H7 (cell line): ENCODE measurements around the gene PHF21A. TPM values are rescaled to one million over a fixed set of nuclear protein-coding genes. Genes with fewer than 3 reads are reported as not detected.

Experiments used
- DNase-seq: peaks from one replicate; pipeline ENCODE4 v3.0.0; 2012
- H3K27me3 ChIP-seq: 2 replicates; pipeline ENCODE4 v1.6.0; 2011; ENCODE audit warnings: mild to moderate bottlenecking, low read length; ENCODE audit not compliant: control insufficient read depth, insufficient read depth
- H3K36me3 ChIP-seq: replicated peaks from 2 replicates; pipeline ENCODE4 v1.5.1; 2011; ENCODE audit warnings: low read length; ENCODE audit not compliant: control insufficient read depth, insufficient read depth
- H3K4me3 ChIP-seq: 2 replicates; pipeline ENCODE4 v1.5.1; 2011; ENCODE audit warnings: low read depth, mild to moderate bottlenecking, control low read depth, low read length, moderate library complexity; ENCODE audit not compliant: insufficient read depth
- total RNA-seq: library from RNA; depleted of rRNA; stranded (reverse); fragments of >200 nt; shearing (Covaris generic); gene quantifications from 2 replicates; pipeline ENCODE4 v1.2.3, GENCODE V29; 2014; rRNA removed

The PHF21A gene
- 10.1 and 17.6 TPM in 2 replicates for total RNA-seq

DNA sequence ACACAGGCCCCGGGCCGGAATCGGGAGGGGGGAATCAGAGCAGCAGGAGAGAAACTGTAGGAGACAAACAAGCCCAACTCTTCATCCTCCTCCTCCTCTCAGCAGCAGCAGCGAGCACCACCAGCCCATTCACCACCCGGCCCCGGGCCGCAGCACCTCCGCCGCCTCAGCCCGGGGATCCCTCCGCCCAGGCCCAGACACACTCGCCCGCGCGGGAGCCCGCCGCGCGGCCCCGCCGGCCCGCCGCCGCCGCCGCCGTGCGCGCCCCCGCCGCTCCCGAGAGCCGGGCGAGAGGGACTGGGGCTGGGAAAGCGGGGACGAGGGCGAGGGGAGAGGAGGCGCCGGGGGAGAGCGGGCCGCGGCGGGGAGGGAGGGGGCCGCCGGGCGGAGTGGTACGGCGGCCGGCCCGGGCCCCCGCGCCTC lies at the start of gene PHF21A:
Gene PHF21A, minus strand, starts transcription at position 154 of the 423 bp plus-strand sequence. CDS start 37,235 bp downstream, outside the sequence.
- Histone ChIP-seq H3K4me3 (peak within 1 kb of the TSS; percentile 64), H3K27me3 (no peaks in the 10 kb centered on the region), H3K36me3 (no peaks in the 10 kb centered on the region)
- DNase-seq = peak; percentile 93

- no peak for DNase-seq
- Histone ChIP-seq H3K27me3 (no peaks in the 10 kb centered on the region), H3K36me3 (no peaks in the 10 kb centered on the region), H3K4me3 (no peak overlapping the region)
These were observed 49.5 kb upstream of the PHF21A start for GRCh38 chr11:46170797-46171196.

GRCh38 chr11:46162700-46163099 lies 41.4 kb upstream of the PHF21A start:
- Histone ChIP-seq H3K27me3 (no peaks in the 10 kb centered on the region), H3K36me3 (no peaks in the 10 kb centered on the region), H3K4me3 (no peak overlapping the region)
- no peak for DNase-seq

GRCh38 chr11:46161201-46161600 lies 39.9 kb upstream of the PHF21A start:
- no peaks in the 10 kb centered on the region for H3K36me3 ChIP-seq
- H3K27me3 ChIP-seq = no peaks in the 10 kb centered on the region
- no peak for DNase-seq
- no peak overlapping the region for H3K4me3 ChIP-seq

- Histone ChIP-seq H3K27me3 (no peaks in the 10 kb centered on the region), H3K36me3 (no peaks in the 10 kb centered on the region), H3K4me3 (no peak overlapping the region)
- no peak for DNase-seq
These were observed 38.8 kb upstream of the PHF21A start for GRCh38 chr11:46160100-46160499.

DNA sequence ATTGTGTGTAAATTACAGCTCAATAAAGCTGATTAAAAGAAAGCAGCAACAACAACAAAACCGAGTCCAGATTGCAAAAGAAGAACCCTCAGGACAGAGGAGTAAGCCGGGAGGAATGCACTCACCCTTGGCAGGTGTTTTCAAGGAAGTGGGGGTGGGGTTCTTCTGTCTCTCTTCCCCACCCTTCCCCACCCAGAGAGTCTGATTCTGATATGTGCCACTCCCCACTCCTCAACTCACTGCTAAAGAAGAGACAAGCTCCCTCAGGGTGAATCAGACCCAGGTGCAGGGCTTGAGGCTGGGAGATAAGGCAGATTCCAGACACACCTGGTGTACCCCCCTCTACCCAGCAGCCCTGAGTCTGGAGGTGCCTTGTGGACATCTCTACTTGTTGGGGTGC lies 38.4 kb upstream of the PHF21A start:
- H3K27me3 ChIP-seq = no peaks in the 10 kb centered on the region
- no peaks in the 10 kb centered on the region for H3K36me3 ChIP-seq
- DNase-seq = no peak
- H3K4me3 ChIP-seq = no peak overlapping the region

DNA sequence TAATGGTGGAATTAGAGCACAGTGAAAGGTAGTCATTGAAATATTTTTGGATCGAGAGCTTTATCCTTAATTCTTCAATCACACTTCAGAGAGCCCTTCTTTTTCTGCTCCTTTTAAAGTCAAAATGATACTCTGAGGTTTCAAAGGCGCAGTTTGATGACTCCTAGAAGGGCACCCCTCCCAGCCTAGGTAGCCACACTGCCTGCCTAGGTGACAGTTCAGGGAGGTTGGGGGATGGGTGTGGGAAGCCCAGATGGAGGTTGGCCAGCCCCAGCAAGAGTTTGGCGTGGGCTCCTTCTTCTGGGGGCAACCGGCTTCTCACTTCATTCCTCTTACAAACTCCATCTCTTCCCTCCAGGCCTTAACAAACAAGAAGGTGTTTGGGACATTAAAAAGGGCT lies 28.6 kb upstream of the PHF21A start:
- Histone ChIP-seq H3K4me3 (no peak overlapping the region), H3K36me3 (no peaks in the 10 kb centered on the region), H3K27me3 (no peaks in the 10 kb centered on the region)
- DNase-seq = no peak

DNA sequence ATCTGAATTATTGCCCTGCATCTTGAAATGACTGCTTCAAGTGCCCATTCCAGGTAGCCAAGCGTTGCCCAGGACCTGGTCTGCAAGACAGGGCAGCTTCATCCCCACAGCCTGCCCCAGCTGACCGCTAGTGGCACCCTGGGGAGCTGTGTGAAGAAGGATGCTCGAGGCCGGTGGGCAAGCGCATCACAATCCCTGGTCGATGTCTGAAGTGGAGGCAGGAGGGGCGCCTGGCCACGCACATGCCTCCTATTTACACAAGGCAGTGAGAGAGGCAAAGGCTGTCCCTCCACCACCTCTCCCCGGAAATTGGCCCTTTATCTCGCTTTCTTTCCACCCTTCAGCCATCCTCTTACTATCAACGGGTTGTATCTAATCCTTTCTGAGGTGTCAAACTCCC lies 28.1 kb upstream of the PHF21A start:
- Histone ChIP-seq H3K27me3 (no peaks in the 10 kb centered on the region), H3K36me3 (no peaks in the 10 kb centered on the region), H3K4me3 (no peak overlapping the region)
- DNase-seq = no peak

GRCh38 chr11:46144741-46145140 lies 23.5 kb upstream of the PHF21A start:
- Histone ChIP-seq H3K36me3 (no peaks in the 10 kb centered on the region), H3K4me3 (no peak overlapping the region), H3K27me3 (no peaks in the 10 kb centered on the region)
- DNase-seq = no peak

DNA sequence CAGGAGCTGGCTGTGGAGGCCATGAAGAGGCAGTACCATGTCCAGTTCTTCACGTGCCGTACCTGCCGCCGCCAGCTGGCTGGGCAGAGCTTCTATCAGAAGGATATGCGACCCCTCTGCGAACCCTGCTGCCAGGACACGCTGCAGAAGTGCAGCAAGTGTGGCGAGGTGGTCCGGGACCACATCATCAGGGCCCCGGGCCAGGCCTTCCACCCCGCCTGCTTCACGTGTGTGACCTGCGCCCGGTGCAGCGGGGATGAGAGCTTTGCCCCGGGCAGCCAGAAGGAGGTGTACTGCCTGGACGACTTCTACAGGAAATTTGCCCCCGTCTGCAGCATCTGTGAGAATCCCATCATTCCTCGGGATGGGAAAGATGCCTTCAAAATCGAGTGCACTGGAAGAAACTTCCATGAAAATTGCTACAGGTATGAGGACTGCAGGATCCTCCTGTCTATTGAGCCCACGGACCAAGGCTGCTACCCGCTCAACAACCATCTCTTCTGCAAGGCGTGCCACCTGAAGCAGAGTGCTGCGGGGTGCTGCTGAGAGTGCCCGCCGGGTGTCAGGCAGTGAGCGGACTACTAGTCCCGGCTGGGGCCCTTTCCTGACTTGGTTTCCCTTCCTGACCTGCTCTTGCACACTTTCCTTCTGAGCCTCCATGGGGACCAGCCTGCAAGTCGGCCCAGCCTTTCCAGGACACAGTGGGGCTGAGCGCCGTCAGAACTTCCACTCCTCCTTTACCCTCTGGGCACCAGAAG lies 22.0 kb upstream of the PHF21A start:
- Histone ChIP-seq H3K36me3 (no peaks in the 10 kb centered on the region), H3K27me3 (no peaks in the 10 kb centered on the region), H3K4me3 (no peak overlapping the region)
- DNase-seq = peak; percentile 44

DNA sequence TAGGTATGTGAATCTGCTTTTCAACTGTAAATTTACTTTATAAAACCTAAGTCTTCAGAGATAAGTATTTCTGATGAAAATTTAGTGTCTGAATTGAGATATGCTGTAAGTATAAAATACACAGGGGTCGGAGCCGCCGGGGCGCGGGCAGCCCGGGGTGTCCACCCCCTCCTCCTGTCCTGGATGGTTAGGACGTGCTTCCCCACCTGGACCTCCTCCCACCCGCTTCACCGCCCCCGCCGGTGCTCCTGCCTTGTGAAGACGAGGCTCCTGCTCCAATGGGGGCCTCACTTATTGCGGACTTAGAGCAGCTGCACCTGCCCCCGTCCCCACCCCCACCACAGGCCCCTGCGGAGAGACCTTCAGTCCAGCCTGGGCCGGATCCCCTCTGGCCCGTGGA lies 21.3 kb upstream of the PHF21A start:
- Histone ChIP-seq H3K27me3 (no peaks in the 10 kb centered on the region), H3K4me3 (no peak overlapping the region), H3K36me3 (no peaks in the 10 kb centered on the region)
- DNase-seq = peak; percentile 40

DNA sequence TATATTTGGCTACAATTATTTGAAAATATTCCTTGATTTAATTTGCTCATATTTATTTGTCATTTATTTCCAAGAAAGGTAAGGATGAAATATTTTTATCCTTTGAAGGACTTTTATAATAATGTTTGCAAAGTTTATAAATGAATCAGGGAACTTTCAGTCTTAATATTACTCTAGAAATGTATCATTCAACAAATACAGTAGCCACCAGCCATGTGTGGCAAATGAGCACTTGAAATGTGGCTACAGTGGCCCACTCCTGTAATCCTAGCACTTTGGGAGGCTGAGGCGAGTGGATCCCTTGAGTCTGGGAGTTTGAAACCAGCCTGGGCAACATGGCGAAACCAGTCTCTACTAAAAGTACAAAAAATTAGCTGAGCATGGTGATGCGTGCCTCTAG lies 20.3 kb upstream of the PHF21A start:
- DNase-seq = no peak
- no peak overlapping the region for H3K4me3 ChIP-seq
- H3K27me3 ChIP-seq = no peaks in the 10 kb centered on the region
- H3K36me3 ChIP-seq = no peaks in the 10 kb centered on the region

DNA sequence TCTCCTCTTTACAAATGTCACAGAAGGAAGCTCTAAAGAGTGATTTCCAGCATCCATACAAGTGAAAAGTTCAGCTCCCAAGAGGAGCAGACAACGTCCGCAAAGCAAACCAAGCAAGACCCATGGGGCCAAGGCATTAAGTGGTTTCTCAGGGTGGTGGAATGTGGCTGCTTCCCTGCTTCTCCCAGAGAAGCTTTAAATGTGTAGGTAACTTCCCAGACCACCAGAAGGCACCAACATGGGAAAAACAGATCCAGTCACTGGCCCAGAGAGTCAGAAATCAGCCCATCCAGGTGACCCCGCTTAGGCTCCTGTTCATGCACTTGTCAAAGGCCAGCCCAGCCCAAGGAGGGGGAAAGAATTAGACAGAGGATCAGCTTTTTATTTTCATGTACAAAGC lies 13.3 kb upstream of the PHF21A start:
- Histone ChIP-seq H3K36me3 (no peaks in the 10 kb centered on the region), H3K4me3 (no peak overlapping the region), H3K27me3 (no peaks in the 10 kb centered on the region)
- peak; percentile 61 for DNase-seq

- DNase-seq = no peak
- no peaks in the 10 kb centered on the region for H3K27me3 ChIP-seq
- H3K4me3 ChIP-seq = no peak overlapping the region
- H3K36me3 ChIP-seq = no peaks in the 10 kb centered on the region
These were observed 12.8 kb upstream of the PHF21A start for GRCh38 chr11:46134061-46134460.

DNA sequence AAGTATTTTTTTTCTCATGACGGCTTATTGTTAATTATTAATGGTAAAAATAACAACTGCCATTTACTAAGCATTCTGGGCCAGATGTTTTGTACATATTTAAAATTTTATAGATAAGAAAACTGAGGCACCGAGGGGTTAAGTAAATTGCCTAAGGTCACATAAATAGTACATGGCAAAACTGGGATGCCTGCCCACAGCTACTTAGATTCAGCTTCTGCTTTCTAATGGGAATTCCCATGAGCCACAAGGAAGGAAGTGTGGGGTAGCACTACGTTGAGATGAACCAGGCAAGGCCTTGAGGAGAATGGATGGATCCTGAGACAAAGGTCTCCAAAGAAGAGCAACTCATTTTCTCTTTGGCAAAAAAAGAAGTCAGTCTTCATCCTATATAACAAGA lies 11.9 kb upstream of the PHF21A start:
- no peaks in the 10 kb centered on the region for H3K27me3 ChIP-seq
- no peak for DNase-seq
- no peak overlapping the region for H3K4me3 ChIP-seq
- no peaks in the 10 kb centered on the region for H3K36me3 ChIP-seq
